ENCODE data around the gene SMIM36. TPM values are rescaled to one million over a fixed set of nuclear protein-coding genes. Genes with fewer than 3 reads are reported as not detected.
"Not testable (repeated sequence)": the region's sequence is repeated elsewhere in the genome, so short reads cannot be mapped to it uniquely, and the experiment has no call there.

The SMIM36 gene
- polyA plus RNA-seq, 3 donors = not detected

DNA sequence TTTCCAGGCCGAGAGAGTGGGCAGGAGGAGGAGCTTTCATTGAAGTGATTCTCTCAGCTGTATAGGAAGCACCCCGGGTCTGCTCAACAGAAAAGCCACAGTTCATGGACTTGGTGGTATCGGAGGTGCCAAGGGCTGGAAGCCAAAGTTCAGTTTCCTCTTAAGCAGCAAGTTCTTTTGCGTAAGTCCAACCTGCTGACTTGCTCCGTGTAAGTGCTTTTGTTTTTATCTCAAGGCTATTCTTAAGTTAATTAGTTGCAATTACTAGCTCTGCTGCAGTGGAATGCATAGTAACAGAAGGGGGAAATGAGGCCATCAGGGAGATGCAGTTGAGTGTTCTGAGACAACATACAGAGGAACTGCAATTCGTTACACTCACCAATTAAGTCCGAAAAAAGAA is 44.6 kb downstream of the SMIM36 start:
- TF ChIP-seq, protein P1, sequence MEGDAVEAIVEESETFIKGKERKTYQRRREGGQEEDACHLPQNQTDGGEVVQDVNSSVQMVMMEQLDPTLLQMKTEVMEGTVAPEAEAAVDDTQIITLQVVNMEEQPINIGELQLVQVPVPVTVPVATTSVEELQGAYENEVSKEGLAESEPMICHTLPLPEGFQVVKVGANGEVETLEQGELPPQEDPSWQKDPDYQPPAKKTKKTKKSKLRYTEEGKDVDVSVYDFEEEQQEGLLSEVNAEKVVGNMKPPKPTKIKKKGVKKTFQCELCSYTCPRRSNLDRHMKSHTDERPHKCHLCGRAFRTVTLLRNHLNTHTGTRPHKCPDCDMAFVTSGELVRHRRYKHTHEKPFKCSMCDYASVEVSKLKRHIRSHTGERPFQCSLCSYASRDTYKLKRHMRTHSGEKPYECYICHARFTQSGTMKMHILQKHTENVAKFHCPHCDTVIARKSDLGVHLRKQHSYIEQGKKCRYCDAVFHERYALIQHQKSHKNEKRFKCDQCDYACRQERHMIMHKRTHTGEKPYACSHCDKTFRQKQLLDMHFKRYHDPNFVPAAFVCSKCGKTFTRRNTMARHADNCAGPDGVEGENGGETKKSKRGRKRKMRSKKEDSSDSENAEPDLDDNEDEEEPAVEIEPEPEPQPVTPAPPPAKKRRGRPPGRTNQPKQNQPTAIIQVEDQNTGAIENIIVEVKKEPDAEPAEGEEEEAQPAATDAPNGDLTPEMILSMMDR (IDR thresholded peaks at IDR 0.05) = no peak
- H3K9me3 Mint-ChIP-seq = peaks cover 0 to 3% (median 2%) of the 10 kb centered on the region in 7 donors
- 74% methylated on average over 4 of the region's 7 CpGs for WGBS (ENCODE audit: insufficient coverage)
- Histone ChIP-seq H3K9me3 (replicated peaks in 1 of 2; ENCODE audit: control insufficient read depth in 1 of 2, insufficient read depth in 1 of 2, low read length in 2 of 2) (no peaks in the 10 kb centered on the region), H3K9ac (ENCODE audit: insufficient read depth, low read length, poor library complexity, severe bottlenecking) (no peak overlapping the region), H3K36me3 (replicated peaks in 1 of 2; ENCODE audit: control insufficient read depth in 1 of 2, insufficient read depth in 2 of 2, low read length in 2 of 2) (no peaks in the 10 kb centered on the region), H3K4me3 (replicated peaks in 1 of 3; ENCODE audit: low read depth in 2 of 3, low read length in 3 of 3) (no peak overlapping the region), H3K27ac (ENCODE audit: low read depth in 1 of 2, low read length in 2 of 2) (no peak overlapping the region), H3K79me2 (ENCODE audit: insufficient read depth, low read length) (no peaks in the 10 kb centered on the region), H3K27me3 (ENCODE audit: control insufficient read depth in 2 of 2, insufficient read depth in 2 of 2, low read length in 2 of 2) (no peaks in the 10 kb centered on the region), H3K4me2 (replicated peaks; ENCODE audit: extremely low read depth, low read length, poor library complexity, severe bottlenecking) (no peak overlapping the region), H4K20me1 (ENCODE audit: insufficient read depth, low read length) (no peaks in the 10 kb centered on the region), H3K4me1 (ENCODE audit: control insufficient read depth in 1 of 2, insufficient read depth in 2 of 2, low read length in 2 of 2) (no peaks in the 10 kb centered on the region), H2AFZ (ENCODE audit: insufficient read depth, low read depth, low read length, poor library complexity, severe bottlenecking) (no peak overlapping the region)
- DNase-seq = no peak
- no peak overlapping the region for H3K27ac Mint-ChIP-seq
- H3K36me3 Mint-ChIP-seq = no peaks in the 10 kb centered on the region
- H3K27me3 Mint-ChIP-seq (ENCODE audit: low read depth in 3 of 3) = peaks cover 8 to 16% (median 10%) of the 10 kb centered on the region in 3 donors
- H3K4me3 Mint-ChIP-seq = no peak overlapping the region
- intact Hi-C loops (cut with micrococcal nuclease) = no loop called here
- peaks cover 2% of the 10 kb centered on the region for H3K4me1 Mint-ChIP-seq

DNA sequence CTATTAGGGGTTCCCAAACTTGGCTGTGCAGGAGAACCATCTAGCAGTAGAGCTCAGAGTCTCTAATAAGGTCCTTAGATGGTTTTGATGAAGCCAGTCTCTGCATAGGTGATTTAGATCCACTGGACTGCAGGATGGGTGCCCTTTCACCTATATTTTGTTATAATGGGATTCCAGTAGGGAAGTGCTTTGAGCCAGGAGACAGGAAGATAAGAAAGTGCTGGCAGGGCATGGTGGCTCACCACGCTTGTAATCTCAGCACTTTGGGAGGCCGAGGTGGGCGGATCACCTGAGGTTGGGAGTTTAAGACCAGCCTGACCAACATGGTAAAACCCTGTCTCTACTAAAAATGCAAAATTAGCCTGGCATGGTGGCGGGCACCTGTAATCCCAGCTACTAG is 45.5 kb downstream of the SMIM36 start:
- H3K4me1 ChIP-seq (ENCODE audit: control insufficient read depth in 1 of 2, insufficient read depth in 2 of 2, low read length in 2 of 2); intact Hi-C loops (cut with micrococcal nuclease); H3K4me2 ChIP-seq (replicated peaks; ENCODE audit: extremely low read depth, low read length, poor library complexity, severe bottlenecking); H3K27ac ChIP-seq (ENCODE audit: low read depth in 1 of 2, low read length in 2 of 2); H3K36me3 ChIP-seq (replicated peaks in 1 of 2; ENCODE audit: control insufficient read depth in 1 of 2, insufficient read depth in 2 of 2, low read length in 2 of 2); H2AFZ ChIP-seq (ENCODE audit: insufficient read depth, low read depth, low read length, poor library complexity, severe bottlenecking); H3K9ac ChIP-seq (ENCODE audit: insufficient read depth, low read length, poor library complexity, severe bottlenecking); H3K9me3 ChIP-seq (replicated peaks in 1 of 2; ENCODE audit: control insufficient read depth in 1 of 2, insufficient read depth in 1 of 2, low read length in 2 of 2); H4K20me1 ChIP-seq (ENCODE audit: insufficient read depth, low read length); H3K4me1 Mint-ChIP-seq; DNase-seq; H3K79me2 ChIP-seq (ENCODE audit: insufficient read depth, low read length); H3K9me3 Mint-ChIP-seq; H3K4me3 Mint-ChIP-seq; H3K27ac Mint-ChIP-seq; H3K27me3 ChIP-seq (ENCODE audit: control insufficient read depth in 2 of 2, insufficient read depth in 2 of 2, low read length in 2 of 2); H3K4me3 ChIP-seq (replicated peaks in 1 of 3; ENCODE audit: low read depth in 2 of 3, low read length in 3 of 3); H3K36me3 Mint-ChIP-seq: not testable (repeated sequence)
- peaks cover 8 to 16% (median 10%) of the 10 kb centered on the region in 3 donors for H3K27me3 Mint-ChIP-seq (ENCODE audit: low read depth in 3 of 3)
- WGBS (ENCODE audit: insufficient coverage) = 100% methylated on average over 1 of the region's 4 CpGs
